ENCODE results near the gene LRRC46.

- no peak for TF ChIP-seq CTCF (IDR thresholded peaks at IDR 0.05)
- no peak for TF ChIP-seq POLR2A (IDR thresholded peaks at IDR 0.05)
Measured at GRCh38 chr17:47830396-47831002, 971 bp upstream of the LRRC46 start.
